ENCODE results near the gene CACNA1G. TPM values are rescaled to one million over a fixed set of nuclear protein-coding genes. Genes with fewer than 3 reads are reported as not detected.

Gene CACNA1G
- total and polyA plus RNA-seq, 4 donors = under 0.01 to 0.14 (median 0.01) TPM; not detected in 1

DNA sequence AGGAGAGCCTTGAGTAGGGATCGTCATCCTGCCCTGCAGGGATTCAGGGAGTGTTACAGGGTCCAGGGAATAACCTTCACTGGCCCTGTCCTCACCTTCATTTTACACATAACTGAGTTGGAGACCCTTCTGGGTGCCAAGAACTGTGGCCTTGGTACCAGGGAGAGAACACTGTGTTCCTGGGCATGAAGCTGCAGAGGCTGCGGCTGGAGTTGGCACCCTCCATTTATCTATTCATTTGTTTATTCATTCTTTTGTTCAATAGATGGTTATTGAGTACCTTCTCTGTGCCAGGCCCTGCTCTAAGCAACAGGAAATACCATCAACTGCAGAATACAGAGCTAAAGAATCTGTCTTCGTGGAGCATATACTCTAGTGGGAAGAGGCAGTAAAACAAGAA lies 80.8 kb downstream of the CACNA1G start:
- Histone ChIP-seq H3K4me1 (ENCODE audit: control insufficient read depth in 4 of 4, insufficient read depth in 4 of 4, low read length in 3 of 4) (peaks cover 31 to 69% (median 58%) of the 10 kb centered on the region in 4 donors), H3K27me3 (ENCODE audit: control insufficient read depth in 4 of 4, insufficient read depth in 4 of 4, low read length in 3 of 4) (no peaks in the 10 kb centered on the region), H3K9me3 (ENCODE audit: control insufficient read depth in 4 of 4, low read length in 3 of 4) (no peaks in the 10 kb centered on the region), H3K36me3 (ENCODE audit: control insufficient read depth in 4 of 4, insufficient read depth in 3 of 4, low read depth in 1 of 4, low read length in 3 of 4) (no peaks in the 10 kb centered on the region), H3K4me3 (ENCODE audit: low read depth in 1 of 3, low read length in 3 of 3) (no peak overlapping the region), H3K9ac (ENCODE audit: low read depth in 1 of 2, low read length in 2 of 2) (no peak overlapping the region), H3K27ac (ENCODE audit: low read depth in 1 of 2, low read length in 2 of 2) (peak overlapping the region; percentile 31 to 48)
- TF ChIP-seq RXRA (IDR thresholded peaks at IDR 0.05) (peak; percentile 37 to 49), EGR1 (IDR thresholded peaks at IDR 0.05; ENCODE audit: low read depth in 2 of 2) (no peak), HNF4A (conservative IDR thresholded peaks at IDR 0.05) (peak in 1 of 2 donors; percentile 59), SP1 (IDR thresholded peaks at IDR 0.05) (peak; percentile 51), YY1 (IDR thresholded peaks at IDR 0.05) (peak; percentile 8)
- DNase-seq (ENCODE audit: low spot score) = no peak
- WGBS = 28% methylated on average over 3 of the region's 3 CpGs

DNA sequence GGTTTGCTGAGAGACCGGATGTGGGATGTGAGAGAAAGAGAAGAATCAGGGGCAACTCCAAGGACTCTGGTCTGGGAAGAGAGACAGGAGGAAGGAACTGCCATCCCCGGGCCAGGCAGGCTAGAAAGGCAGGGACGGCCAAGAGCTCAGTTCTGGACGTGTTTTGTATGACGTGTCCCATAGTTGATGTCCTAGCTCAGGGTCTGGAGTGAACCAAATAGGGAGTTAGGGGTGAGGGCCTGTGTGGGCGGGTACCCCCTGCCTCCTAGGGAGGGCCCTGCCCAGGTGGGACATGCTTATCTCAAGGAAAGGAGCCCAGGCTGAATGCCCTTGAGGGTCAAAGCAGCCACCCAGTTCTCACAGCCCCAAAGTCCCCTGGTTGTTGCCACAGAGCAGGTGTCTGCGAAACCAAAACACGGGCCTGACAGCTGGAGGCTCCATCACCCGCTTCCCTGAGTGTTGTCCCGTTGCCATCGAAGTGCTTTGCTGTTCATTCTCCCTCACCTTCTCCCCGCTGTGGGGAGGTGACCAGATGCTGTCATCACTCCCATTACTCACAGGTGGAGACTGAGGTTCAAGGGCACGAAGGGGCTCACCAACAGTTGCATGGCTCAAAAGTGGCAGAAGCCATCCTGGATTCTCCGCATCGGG lies 81.7 kb downstream of the CACNA1G start:
- 86% methylated on average over 15 of the region's 15 CpGs for WGBS
- TF ChIP-seq FOXA2 (IDR thresholded peaks at IDR 0.05) (no peak), JUND (IDR thresholded peaks at IDR 0.05) (no peak), HNF4G (IDR thresholded peaks at IDR 0.05) (no peak), NR2F2 (IDR thresholded peaks at IDR 0.05) (no peak), RAD21 (IDR thresholded peaks at IDR 0.05) (no peak), RXRA (IDR thresholded peaks at IDR 0.05) (no peak), HNF4A (conservative IDR thresholded peaks at IDR 0.05) (no peak), YY1 (IDR thresholded peaks at IDR 0.05) (no peak), GABPA (IDR thresholded peaks at IDR 0.05 in 1 of 2, conservative IDR thresholded peaks at IDR 0.05 in 1 of 2) (no peak), SP1 (IDR thresholded peaks at IDR 0.05) (no peak)
- TF ChIP-seq, protein P1, sequence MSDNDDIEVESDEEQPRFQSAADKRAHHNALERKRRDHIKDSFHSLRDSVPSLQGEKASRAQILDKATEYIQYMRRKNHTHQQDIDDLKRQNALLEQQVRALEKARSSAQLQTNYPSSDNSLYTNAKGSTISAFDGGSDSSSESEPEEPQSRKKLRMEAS (IDR thresholded peaks at IDR 0.05) = no peak
- TF ChIP-seq, protein P2, sequence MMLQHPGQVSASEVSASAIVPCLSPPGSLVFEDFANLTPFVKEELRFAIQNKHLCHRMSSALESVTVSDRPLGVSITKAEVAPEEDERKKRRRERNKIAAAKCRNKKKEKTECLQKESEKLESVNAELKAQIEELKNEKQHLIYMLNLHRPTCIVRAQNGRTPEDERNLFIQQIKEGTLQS (IDR thresholded peaks at IDR 0.05) = no peak
- TF ChIP-seq, protein P3, sequence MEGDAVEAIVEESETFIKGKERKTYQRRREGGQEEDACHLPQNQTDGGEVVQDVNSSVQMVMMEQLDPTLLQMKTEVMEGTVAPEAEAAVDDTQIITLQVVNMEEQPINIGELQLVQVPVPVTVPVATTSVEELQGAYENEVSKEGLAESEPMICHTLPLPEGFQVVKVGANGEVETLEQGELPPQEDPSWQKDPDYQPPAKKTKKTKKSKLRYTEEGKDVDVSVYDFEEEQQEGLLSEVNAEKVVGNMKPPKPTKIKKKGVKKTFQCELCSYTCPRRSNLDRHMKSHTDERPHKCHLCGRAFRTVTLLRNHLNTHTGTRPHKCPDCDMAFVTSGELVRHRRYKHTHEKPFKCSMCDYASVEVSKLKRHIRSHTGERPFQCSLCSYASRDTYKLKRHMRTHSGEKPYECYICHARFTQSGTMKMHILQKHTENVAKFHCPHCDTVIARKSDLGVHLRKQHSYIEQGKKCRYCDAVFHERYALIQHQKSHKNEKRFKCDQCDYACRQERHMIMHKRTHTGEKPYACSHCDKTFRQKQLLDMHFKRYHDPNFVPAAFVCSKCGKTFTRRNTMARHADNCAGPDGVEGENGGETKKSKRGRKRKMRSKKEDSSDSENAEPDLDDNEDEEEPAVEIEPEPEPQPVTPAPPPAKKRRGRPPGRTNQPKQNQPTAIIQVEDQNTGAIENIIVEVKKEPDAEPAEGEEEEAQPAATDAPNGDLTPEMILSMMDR (IDR thresholded peaks at IDR 0.05; ENCODE audit: low read depth, low read length, missing input control) = no peak
- TF ChIP-seq, protein P4, sequence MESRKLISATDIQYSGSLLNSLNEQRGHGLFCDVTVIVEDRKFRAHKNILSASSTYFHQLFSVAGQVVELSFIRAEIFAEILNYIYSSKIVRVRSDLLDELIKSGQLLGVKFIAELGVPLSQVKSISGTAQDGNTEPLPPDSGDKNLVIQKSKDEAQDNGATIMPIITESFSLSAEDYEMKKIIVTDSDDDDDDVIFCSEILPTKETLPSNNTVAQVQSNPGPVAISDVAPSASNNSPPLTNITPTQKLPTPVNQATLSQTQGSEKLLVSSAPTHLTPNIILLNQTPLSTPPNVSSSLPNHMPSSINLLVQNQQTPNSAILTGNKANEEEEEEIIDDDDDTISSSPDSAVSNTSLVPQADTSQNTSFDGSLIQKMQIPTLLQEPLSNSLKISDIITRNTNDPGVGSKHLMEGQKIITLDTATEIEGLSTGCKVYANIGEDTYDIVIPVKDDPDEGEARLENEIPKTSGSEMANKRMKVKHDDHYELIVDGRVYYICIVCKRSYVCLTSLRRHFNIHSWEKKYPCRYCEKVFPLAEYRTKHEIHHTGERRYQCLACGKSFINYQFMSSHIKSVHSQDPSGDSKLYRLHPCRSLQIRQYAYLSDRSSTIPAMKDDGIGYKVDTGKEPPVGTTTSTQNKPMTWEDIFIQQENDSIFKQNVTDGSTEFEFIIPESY (IDR thresholded peaks at IDR 0.05) = no peak
- TF ChIP-seq, protein P5, sequence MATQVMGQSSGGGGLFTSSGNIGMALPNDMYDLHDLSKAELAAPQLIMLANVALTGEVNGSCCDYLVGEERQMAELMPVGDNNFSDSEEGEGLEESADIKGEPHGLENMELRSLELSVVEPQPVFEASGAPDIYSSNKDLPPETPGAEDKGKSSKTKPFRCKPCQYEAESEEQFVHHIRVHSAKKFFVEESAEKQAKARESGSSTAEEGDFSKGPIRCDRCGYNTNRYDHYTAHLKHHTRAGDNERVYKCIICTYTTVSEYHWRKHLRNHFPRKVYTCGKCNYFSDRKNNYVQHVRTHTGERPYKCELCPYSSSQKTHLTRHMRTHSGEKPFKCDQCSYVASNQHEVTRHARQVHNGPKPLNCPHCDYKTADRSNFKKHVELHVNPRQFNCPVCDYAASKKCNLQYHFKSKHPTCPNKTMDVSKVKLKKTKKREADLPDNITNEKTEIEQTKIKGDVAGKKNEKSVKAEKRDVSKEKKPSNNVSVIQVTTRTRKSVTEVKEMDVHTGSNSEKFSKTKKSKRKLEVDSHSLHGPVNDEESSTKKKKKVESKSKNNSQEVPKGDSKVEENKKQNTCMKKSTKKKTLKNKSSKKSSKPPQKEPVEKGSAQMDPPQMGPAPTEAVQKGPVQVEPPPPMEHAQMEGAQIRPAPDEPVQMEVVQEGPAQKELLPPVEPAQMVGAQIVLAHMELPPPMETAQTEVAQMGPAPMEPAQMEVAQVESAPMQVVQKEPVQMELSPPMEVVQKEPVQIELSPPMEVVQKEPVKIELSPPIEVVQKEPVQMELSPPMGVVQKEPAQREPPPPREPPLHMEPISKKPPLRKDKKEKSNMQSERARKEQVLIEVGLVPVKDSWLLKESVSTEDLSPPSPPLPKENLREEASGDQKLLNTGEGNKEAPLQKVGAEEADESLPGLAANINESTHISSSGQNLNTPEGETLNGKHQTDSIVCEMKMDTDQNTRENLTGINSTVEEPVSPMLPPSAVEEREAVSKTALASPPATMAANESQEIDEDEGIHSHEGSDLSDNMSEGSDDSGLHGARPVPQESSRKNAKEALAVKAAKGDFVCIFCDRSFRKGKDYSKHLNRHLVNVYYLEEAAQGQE (IDR thresholded peaks at IDR 0.05) = no peak
- Histone ChIP-seq H3K27ac (ENCODE audit: low read depth in 1 of 2, low read length in 2 of 2) (peak overlapping the region in 1 of 2 donors; percentile 23), H3K27me3 (ENCODE audit: control insufficient read depth in 4 of 4, insufficient read depth in 4 of 4, low read length in 3 of 4) (no peaks in the 10 kb centered on the region), H3K4me1 (ENCODE audit: control insufficient read depth in 4 of 4, insufficient read depth in 4 of 4, low read length in 3 of 4) (peaks cover 26 to 60% (median 50%) of the 10 kb centered on the region in 4 donors), H3K9me3 (ENCODE audit: control insufficient read depth in 4 of 4, low read length in 3 of 4) (no peaks in the 10 kb centered on the region), H3K9ac (ENCODE audit: low read depth in 1 of 2, low read length in 2 of 2) (no peak overlapping the region), H3K36me3 (ENCODE audit: control insufficient read depth in 4 of 4, insufficient read depth in 3 of 4, low read depth in 1 of 4, low read length in 3 of 4) (no peaks in the 10 kb centered on the region), H3K4me3 (ENCODE audit: low read depth in 1 of 3, low read length in 3 of 3) (no peak overlapping the region)
- DNase-seq (ENCODE audit: low spot score) = no peak

Measured in liver (tissue), 9 donors.